SU-DHL-6 (cell line): ENCODE measurements around the gene PTPN14.

Experiments used
- EZH2phosphoT487 ChIP-seq: fragments of 200-600 bp; sonication (generic), shearing (Covaris generic); conservative IDR thresholded peaks from 2 replicates; pipeline ENCODE4 v1.6.1; 2018; ENCODE audit warnings: mild to moderate bottlenecking, antibody characterized with exemption, low read length, moderate library complexity, mixed read lengths
- TF ChIP-seq, protein P1 (sequence below): fragments of 200-600 bp; sonication (generic); IDR thresholded peaks from one replicate; pipeline ENCODE4 v1.5.1; 2017; ENCODE audit warnings: antibody characterized with exemption, mild to moderate bottlenecking, low read length, moderate library complexity; ENCODE audit not compliant: insufficient read depth, poor library complexity, severe bottlenecking

DNA sequence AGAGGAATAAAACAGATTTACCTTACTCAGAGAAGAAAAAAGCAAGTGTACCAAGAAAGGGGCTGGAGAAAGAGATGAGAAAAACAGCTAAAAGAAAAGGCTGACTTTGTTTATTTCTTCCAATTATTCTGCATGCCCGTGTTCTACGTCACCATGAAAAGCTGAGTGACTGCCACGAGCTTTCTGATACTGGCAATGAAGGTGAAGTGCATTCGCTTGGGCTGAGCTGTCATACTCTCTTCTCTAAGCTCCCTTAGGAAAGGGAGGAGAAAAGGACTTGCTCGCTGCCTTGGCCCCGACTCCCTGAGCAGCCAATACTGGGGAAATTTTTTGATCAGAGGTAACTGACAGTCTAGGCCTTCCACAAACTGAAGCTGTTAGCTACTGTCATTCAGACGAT lies 165.1 kb downstream of the PTPN14 start:
- TF ChIP-seq, protein P1, sequence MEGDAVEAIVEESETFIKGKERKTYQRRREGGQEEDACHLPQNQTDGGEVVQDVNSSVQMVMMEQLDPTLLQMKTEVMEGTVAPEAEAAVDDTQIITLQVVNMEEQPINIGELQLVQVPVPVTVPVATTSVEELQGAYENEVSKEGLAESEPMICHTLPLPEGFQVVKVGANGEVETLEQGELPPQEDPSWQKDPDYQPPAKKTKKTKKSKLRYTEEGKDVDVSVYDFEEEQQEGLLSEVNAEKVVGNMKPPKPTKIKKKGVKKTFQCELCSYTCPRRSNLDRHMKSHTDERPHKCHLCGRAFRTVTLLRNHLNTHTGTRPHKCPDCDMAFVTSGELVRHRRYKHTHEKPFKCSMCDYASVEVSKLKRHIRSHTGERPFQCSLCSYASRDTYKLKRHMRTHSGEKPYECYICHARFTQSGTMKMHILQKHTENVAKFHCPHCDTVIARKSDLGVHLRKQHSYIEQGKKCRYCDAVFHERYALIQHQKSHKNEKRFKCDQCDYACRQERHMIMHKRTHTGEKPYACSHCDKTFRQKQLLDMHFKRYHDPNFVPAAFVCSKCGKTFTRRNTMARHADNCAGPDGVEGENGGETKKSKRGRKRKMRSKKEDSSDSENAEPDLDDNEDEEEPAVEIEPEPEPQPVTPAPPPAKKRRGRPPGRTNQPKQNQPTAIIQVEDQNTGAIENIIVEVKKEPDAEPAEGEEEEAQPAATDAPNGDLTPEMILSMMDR = no peak
- no peak for TF ChIP-seq EZH2phosphoT487
